SU-DHL-6 (cell line): ENCODE measurements around the gene ANXA4.
A peak's percentile ranks its signal among the peaks of the same experiment; 100 is the strongest.

ENCODE experiments used
- H2AFZ ChIP-seq: fragments of 200-600 bp; sonication (generic); 2 replicates; pipeline ENCODE4 v1.6.1; 2014; ENCODE audit warnings: low read depth, mild to moderate bottlenecking, moderate library complexity, mixed read lengths, antibody characterized with exemption, low read length; ENCODE audit not compliant: severe bottlenecking
- H3F3A ChIP-seq: fragments of 200-600 bp; shearing (Covaris generic); 2 replicates; pipeline ENCODE4 v1.6.0; 2016; ENCODE audit warnings: antibody characterized with exemption, mild to moderate bottlenecking; ENCODE audit not compliant: insufficient read depth
- H3K27ac ChIP-seq: fragments of 200-600 bp; sonication (generic); 2 replicates; pipeline ENCODE4 v1.5.1; 2016; ENCODE audit warnings: low read depth, mild to moderate bottlenecking, low read length, moderate library complexity, mixed read lengths
- H3K27me3 ChIP-seq: fragments of 200-600 bp; sonication (generic), shearing (Covaris generic); 2 replicates; pipeline ENCODE4 v1.6.0; 2014; ENCODE audit warnings: mild to moderate bottlenecking, low read length
- H3K36me3 ChIP-seq: fragments of 200-600 bp; sonication (generic); 2 replicates; pipeline ENCODE4 v1.6.1; 2014; ENCODE audit warnings: mild to moderate bottlenecking, low read length, mixed read lengths
- H3K4me2 ChIP-seq: fragments of 300-600, 200-600 bp; shearing (Covaris generic), sonication (generic); 2 replicates; pipeline ENCODE4 v1.6.0; 2014; ENCODE audit warnings: low read length, low read depth, mild to moderate bottlenecking; ENCODE audit not compliant: poor library complexity, severe bottlenecking
- H3K4me3 ChIP-seq: fragments of 200-600 bp; sonication (generic); 2 replicates; pipeline ENCODE4 v1.5.1; 2014; ENCODE audit warnings: antibody characterized with exemption, low read length, mild to moderate bottlenecking, mixed read lengths; ENCODE audit not compliant: insufficient read depth, poor library complexity, severe bottlenecking
- H3K79me2 ChIP-seq: fragments of 200-600 bp; sonication (generic); 2 replicates; pipeline ENCODE4 v1.6.1; 2014; ENCODE audit warnings: mild to moderate bottlenecking, low read length, moderate library complexity; ENCODE audit not compliant: insufficient read depth
- H3K9ac ChIP-seq: fragments of 200-600 bp; sonication (generic); 2 replicates; pipeline ENCODE4 v1.7.0; 2014; ENCODE audit warnings: mild to moderate bottlenecking, low read length
- H3K9me2 ChIP-seq: fragments of 200-600 bp; sonication (generic); replicated peaks from 2 replicates; pipeline ENCODE4 v1.6.1; 2014; ENCODE audit warnings: low read length; ENCODE audit not compliant: insufficient read depth
- H3K9me3 ChIP-seq: fragments of 200-600 bp; sonication (generic); 2 replicates; pipeline ENCODE4 v1.6.1; 2014; ENCODE audit warnings: low read length, mixed read lengths; ENCODE audit not compliant: insufficient read depth
- H4K20me1 ChIP-seq: fragments of 200-600 bp; sonication (generic); 2 replicates; pipeline ENCODE4 v1.6.1; 2014; ENCODE audit warnings: low read depth, mild to moderate bottlenecking, antibody characterized with exemption, low read length, moderate library complexity, mixed read lengths
- EZH2phosphoT487 ChIP-seq: fragments of 200-600 bp; sonication (generic), shearing (Covaris generic); conservative IDR thresholded peaks from 2 replicates; pipeline ENCODE4 v1.6.1; 2018; ENCODE audit warnings: mild to moderate bottlenecking, antibody characterized with exemption, low read length, moderate library complexity, mixed read lengths
- TF ChIP-seq, protein P1 (sequence below): fragments of 200-600 bp; sonication (generic); IDR thresholded peaks from one replicate; pipeline ENCODE4 v1.5.1; 2017; ENCODE audit warnings: antibody characterized with exemption, mild to moderate bottlenecking, low read length, moderate library complexity; ENCODE audit not compliant: insufficient read depth, poor library complexity, severe bottlenecking

Gene ANXA4

DNA sequence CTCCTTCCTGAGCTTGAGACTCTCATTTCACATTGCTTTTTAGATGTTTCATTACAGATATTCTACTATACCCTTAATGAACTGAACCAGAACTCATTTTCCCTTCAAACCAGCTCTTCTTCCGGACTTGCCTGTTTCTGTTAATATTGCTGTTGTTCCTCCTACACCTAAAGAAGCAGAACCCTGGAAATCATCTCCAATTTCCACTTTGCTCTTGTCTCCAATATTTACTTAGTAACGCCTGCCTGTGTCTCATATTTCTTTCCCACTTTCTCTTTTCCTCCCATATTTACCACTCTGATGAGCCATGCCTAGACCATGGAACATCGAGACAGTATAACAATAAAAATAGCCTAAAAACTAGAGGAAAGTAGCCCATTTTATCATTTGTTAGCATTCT lies 69.7 kb downstream of the ANXA4 start:
- Histone ChIP-seq H3K4me2 (no peak overlapping the region), H3K4me3 (no peak overlapping the region), H3K27ac (no peak overlapping the region), H2AFZ (no peak overlapping the region), H3K9ac (no peak overlapping the region), H4K20me1 (no peaks in the 10 kb centered on the region), H3K9me3 (no peaks in the 10 kb centered on the region), H3K79me2 (no peaks in the 10 kb centered on the region), H3F3A (no peaks in the 10 kb centered on the region), H3K9me2 (no peaks in the 10 kb centered on the region), H3K36me3 (no peaks in the 10 kb centered on the region), H3K27me3 (no peaks in the 10 kb centered on the region)
- TF ChIP-seq, protein P1, sequence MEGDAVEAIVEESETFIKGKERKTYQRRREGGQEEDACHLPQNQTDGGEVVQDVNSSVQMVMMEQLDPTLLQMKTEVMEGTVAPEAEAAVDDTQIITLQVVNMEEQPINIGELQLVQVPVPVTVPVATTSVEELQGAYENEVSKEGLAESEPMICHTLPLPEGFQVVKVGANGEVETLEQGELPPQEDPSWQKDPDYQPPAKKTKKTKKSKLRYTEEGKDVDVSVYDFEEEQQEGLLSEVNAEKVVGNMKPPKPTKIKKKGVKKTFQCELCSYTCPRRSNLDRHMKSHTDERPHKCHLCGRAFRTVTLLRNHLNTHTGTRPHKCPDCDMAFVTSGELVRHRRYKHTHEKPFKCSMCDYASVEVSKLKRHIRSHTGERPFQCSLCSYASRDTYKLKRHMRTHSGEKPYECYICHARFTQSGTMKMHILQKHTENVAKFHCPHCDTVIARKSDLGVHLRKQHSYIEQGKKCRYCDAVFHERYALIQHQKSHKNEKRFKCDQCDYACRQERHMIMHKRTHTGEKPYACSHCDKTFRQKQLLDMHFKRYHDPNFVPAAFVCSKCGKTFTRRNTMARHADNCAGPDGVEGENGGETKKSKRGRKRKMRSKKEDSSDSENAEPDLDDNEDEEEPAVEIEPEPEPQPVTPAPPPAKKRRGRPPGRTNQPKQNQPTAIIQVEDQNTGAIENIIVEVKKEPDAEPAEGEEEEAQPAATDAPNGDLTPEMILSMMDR = no peak
- no peak for TF ChIP-seq EZH2phosphoT487

DNA sequence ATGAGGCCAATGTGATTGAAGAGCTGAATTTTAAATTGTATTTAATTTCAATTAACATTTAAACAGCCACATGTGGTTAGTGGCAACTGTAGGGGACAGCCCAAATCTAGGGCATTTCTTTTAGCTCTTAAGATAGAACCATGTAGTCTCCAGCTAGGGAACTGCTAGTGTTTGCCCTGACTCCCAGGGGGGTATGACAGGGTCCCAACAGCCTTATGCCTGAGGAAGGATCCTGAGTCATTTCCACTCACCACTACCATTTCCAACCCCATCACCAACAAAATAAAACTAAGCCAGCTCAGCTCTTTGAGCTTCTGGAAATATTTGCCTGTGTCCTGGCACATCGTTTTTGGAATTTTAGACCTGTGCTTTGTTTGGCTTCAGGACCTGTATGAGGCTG lies 73.8 kb downstream of the ANXA4 start:
- Histone ChIP-seq H3F3A (no peaks in the 10 kb centered on the region), H3K9me2 (no peaks in the 10 kb centered on the region), H3K4me2 (no peak overlapping the region), H3K4me3 (no peak overlapping the region), H3K9ac (no peak overlapping the region), H4K20me1 (no peaks in the 10 kb centered on the region), H2AFZ (no peak overlapping the region), H3K79me2 (no peaks in the 10 kb centered on the region), H3K36me3 (no peaks in the 10 kb centered on the region), H3K9me3 (no peaks in the 10 kb centered on the region), H3K27me3 (no peaks in the 10 kb centered on the region), H3K27ac (no peak overlapping the region)
- TF ChIP-seq, protein P1 = no peak
- TF ChIP-seq EZH2phosphoT487 = no peak

DNA sequence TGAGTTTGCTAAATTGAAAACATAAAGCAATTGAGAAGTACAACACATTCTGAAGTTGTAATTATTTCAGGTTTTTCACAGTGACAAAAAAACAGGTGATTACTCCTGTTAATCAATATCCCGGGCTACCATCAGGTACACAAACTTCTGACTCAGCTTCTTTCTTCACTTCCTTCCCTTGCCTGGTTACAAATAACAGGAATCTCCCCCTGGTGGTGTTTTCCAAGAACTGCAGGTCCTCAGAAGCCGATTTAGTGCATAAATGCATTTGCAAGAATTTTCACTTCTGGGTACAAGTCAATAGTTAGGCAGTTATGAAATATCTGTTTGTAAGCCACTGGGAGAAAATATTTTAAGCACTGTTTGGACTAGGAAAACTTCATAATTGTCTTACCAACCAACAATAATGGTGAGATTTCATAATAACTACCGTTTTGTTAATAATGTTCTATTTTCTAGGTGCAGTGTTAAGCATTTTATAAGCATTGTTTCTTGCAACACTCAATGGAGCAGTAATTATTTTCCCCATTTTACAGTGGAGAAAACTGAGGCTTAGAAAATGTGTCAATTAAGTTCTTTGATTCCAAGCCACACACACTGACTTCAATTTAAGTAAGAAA lies 75.1 kb downstream of the ANXA4 start:
- Histone ChIP-seq H2AFZ (no peak overlapping the region), H4K20me1 (no peaks in the 10 kb centered on the region), H3K27me3 (no peaks in the 10 kb centered on the region), H3F3A (no peaks in the 10 kb centered on the region), H3K27ac (no peak overlapping the region), H3K79me2 (no peaks in the 10 kb centered on the region), H3K4me3 (no peak overlapping the region), H3K36me3 (no peaks in the 10 kb centered on the region), H3K9me2 (no peaks in the 10 kb centered on the region), H3K9me3 (no peaks in the 10 kb centered on the region), H3K4me2 (no peak overlapping the region), H3K9ac (no peak overlapping the region)
- TF ChIP-seq, protein P1 = peak; percentile 70
- TF ChIP-seq EZH2phosphoT487 = no peak
